Measurements from ENCODE around the gene SNRPB.

SNRPB gene

GRCh38 chr20:2485661-2486060 lies 15.1 kb upstream of the SNRPB start:
- DNase-seq (ENCODE audit: low read depth) = no peak
- no peak for TF ChIP-seq CTCF (conservative IDR thresholded peaks at IDR 0.05; ENCODE audit: low read depth, low read length)
- no peak overlapping the region for H3K4me3 ChIP-seq (ENCODE audit: low read length)

- no peak for TF ChIP-seq CTCF (conservative IDR thresholded peaks at IDR 0.05; ENCODE audit: low read depth, low read length)
- no peak for DNase-seq (ENCODE audit: low read depth)
- H3K4me3 ChIP-seq (ENCODE audit: low read length) = no peak overlapping the region
These were observed 14.5 kb upstream of the SNRPB start for GRCh38 chr20:2485080-2485479.

GRCh38 chr20:2483504-2483903 lies 12.9 kb upstream of the SNRPB start:
- no peak for TF ChIP-seq CTCF (conservative IDR thresholded peaks at IDR 0.05; ENCODE audit: low read depth, low read length)
- DNase-seq (ENCODE audit: low read depth) = no peak
- H3K4me3 ChIP-seq (ENCODE audit: low read length) = no peak overlapping the region

- no peak for TF ChIP-seq CTCF (conservative IDR thresholded peaks at IDR 0.05; ENCODE audit: low read depth, low read length)
- DNase-seq (ENCODE audit: low read depth) = no peak
- no peak overlapping the region for H3K4me3 ChIP-seq (ENCODE audit: low read length)
These were observed 9.8 kb upstream of the SNRPB start for GRCh38 chr20:2480381-2480780.

GRCh38 chr20:2476742-2477615 lies 6.4 kb upstream of the SNRPB start:
- TF ChIP-seq CTCF (conservative IDR thresholded peaks at IDR 0.05; ENCODE audit: low read depth, low read length) = peak; percentile 13
- no peak overlapping the region for H3K4me3 ChIP-seq (ENCODE audit: low read length)
- no peak for DNase-seq (ENCODE audit: low read depth)

GRCh38 chr20:2475850-2476741 lies 5.5 kb upstream of the SNRPB start:
- TF ChIP-seq CTCF (conservative IDR thresholded peaks at IDR 0.05; ENCODE audit: low read depth, low read length) = no peak
- no peak overlapping the region for H3K4me3 ChIP-seq (ENCODE audit: low read length)
- DNase-seq (ENCODE audit: low read depth) = no peak

All from retinal pigment epithelial cell (primary cell).